NCI-H2227 (cell line): ENCODE results near the gene SPEG.

Source experiments
- DNase-seq: peaks from one replicate; lab custom pipeline; 2025; ENCODE audit not compliant: unreplicated experiment; lab: John Stamatoyannopoulos, UW

SPEG gene

DNA sequence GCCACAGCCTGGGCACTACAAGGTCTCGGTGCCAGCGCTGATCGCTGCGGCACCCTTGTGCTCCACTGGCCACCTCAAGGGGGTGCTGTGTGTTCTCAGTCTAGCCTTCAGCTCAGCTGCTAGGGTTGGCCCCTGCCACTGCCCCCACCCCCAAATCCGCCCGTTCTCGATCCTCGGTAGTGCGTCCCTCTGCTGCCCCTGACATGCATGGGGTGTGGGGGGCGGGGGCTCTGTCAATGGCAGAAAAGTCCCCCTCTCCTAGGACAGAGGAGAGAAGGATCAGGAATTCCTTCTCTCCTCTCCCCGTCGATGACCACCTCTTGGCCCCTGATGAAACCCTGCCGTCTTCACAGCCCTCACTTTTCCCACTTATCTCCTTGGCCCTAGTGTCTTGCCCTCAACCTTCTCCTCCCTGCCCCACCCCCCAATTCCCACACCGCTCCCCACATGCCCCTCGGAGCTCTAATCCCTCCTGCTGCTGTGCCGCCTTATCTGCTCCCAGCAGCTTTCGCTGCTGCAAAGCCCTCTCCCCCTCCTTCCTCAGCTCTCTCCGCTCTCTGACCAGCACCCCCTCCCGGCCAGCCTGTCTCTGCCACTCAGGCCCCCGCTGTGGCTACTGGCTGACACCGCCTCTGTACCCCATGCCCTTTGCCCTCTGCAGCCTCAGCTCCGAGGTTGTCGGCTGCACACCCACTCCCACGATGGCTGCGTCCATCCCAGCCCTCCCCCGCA is 75.3 kb downstream of the SPEG start:
- DNase-seq: peak; percentile 78

DNA sequence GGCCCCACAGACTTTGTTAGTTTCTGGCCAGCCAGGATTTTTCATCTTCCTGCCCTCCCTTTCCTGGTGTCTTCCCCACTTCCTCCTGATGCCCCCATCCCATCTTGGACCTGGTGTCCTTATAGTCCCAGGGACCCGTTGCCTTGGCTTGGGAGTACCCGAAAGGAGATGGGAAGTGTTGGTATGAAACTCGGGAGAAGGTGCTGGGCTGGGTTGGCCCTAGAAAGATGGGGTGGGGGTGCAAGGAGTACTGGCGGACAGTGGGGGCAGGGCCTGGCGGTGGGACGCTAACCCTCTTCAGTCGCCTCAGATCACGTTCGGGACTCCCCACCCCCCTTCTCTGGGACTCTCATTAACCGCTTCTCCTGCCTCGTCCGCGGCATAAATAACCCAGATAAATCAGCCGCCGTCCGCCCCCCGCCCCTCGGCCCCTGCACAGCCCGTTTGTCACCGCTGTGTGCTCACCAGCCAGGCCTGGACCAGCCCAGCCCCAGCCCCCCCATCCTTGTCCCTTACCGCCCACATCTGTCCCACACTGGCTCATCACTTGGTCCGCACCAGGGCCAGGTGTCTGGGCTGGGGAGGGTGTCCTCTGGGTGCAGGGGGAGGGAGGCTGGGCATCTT is 76.0 kb downstream of the SPEG start:
- no peak for DNase-seq

- peak; percentile 58 for DNase-seq
These were observed 77.1 kb downstream of the SPEG start for GRCh38 chr2:219511547-219512325.

GRCh38 chr2:219512524-219513216 is 78.0 kb downstream of the SPEG start:
- DNase-seq: peak; percentile 30

- no peak for DNase-seq
These were observed 79.1 kb downstream of the SPEG start for GRCh38 chr2:219513787-219514186.

DNA sequence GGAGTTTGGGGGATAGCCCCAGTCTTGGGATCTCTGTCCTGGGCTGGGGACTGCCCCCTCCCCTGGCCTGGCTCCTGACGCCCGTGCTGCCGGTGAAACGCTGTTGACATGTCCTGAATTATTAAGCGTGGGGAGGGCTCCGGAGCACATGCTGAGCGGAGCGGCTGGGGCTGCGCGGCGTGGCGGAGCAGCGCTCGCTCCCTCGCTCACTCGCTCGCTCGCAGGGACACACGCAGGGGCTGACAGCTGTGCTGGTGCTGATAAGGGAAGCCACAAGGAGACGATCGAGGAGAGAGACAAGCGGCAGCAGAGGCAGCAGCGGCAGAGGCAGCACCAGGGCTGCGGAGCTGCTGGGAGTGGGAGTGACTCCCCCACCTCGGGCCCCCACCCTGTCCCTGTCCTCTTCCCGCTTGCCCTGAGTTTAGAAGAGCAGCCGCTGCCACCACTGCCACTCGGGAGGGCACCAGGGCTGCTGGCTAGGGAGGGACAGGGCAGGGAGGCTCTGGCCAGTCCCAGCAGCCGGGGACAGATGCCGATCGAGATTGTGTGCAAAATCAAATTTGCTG is 79.6 kb downstream of the SPEG start, which contains the start of gene ASIC4:
Gene ASIC4, plus strand, starts transcription at position 287 of the 566 bp plus-strand sequence. Its CDS starts 243 bp downstream, at position 530.
- DNase-seq: peak; percentile 65

GRCh38 chr2:219514836-219515235 is 80.2 kb downstream of the SPEG start:
- no peak for DNase-seq

DNA sequence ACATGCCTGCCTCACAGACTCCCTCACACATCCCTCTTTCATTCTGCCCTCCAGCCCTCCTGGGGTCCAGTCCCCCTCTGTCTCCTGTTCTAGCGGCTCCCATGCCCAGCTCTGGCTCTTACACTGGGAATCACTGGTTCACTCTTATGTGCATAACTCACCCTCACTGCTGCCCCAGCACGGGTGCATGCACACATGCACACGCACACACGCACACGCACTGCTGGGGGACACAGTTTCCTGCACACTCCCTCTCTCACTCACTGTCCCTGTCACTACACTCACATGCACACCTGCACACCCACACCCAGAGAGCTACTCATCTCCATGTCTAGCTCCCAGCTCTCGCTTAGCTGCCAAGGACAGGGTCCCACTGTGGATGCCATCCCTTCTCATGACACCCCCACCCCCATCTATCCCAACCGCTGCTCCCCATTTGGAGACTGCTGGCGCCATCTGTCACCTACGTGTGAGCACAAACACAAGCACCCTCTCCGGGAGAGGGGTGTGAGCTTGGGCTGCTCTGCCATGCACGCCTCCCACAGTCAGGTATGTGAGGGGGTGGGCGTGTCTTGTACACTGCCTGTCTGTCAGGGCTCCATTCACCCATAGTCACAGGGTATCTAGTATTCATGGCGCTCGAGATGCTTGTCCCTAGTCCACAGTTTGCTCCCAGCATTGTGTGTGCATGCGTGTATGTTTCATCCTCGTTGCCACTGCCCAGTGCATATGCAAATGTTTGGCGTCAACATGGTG is 81.4 kb downstream of the SPEG start:
- DNase-seq: no peak

- DNase-seq: no peak
These were observed 82.2 kb downstream of the SPEG start for GRCh38 chr2:219516888-219517287.

GRCh38 chr2:219517954-219518778 is 83.5 kb downstream of the SPEG start:
- no peak for DNase-seq

DNA sequence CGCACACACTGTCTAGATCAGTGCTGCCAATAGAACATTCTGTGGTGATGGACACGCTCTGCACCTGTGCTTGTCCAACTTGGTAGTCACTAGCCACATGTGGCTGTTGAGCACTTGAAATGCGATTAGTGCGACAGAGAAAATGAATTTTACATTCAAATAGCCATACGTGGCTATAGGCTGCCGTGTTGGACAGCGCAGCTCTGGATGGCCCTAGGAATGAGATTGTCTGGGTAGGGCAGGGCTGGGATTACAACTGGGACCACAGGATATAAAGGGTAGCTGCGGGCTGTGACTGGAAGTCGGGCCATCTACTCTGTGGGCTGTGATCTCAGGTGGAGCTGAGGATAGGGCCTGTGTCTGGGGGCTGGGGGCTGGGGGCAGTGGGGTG is 84.9 kb downstream of the SPEG start:
- DNase-seq: no peak

GRCh38 chr2:219520079-219520478 is 85.4 kb downstream of the SPEG start:
- no peak for DNase-seq

DNA sequence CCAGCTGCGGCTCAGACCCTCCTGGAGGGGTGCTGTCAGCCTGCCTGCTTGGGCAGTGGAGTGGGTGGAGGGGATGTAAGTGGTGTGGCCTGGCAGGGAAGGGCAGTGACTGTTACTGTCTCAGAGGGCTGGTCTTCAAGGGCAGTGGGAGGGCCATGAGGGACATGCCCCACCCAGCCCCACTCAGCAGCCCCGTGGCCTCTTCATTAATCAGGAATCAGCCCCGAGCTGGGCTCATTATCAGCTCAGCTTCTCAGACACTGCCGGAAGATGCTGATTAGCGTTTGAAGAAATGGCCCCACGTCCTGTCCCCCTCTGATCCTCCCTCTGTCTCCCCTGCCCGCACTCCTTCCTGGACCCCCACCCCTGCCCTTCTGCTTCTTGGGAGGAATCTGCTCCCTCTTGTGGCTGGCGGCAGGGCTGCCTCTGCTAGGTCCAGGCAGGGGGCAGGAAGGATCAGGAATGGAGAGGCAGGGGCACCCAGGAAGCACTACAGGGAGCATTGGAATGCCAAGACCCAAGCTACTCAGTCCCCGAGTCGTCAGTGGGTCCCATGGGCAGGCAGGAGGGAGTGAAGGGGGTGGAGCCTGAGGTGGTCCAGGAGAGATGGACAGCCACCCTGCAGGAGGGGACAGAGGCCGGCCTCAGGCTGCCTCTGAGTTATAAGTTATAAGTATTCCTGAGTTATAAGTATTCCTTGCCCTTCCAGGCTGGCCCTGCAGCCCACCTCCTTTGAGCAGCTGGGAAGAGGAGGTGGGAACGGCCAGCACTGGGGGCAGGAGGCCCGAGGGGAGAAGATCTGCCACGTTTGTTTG is 86.6 kb downstream of the SPEG start:
- peak; percentile 65 for DNase-seq

- peak; percentile 72 for DNase-seq
These were observed 87.7 kb downstream of the SPEG start for GRCh38 chr2:219522111-219523030.

- peak; percentile 60 for DNase-seq
These were observed 88.5 kb downstream of the SPEG start for GRCh38 chr2:219523031-219523671.

DNA sequence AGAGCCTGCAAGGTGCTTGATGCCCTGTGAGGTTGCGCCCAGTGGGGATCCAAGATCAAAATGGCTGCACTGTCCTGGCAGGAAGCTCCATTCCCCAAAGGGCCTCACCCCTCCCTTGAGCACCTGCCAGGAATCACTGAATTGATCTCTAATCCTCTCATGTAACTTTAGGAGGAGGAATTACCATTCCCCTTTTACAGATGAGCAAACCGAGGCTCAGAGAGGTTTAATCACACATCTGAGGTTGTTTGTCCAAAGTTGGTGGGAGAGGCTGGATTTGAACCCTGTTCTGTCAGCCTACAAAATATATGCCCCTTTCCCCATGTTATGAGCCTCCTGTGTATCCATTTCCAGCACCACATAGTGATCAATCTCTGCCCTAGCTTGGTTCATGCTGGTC is 90.2 kb downstream of the SPEG start:
- no peak for DNase-seq
